Activated gamma-delta T cell treated with Interleukin-2 at 50 U/mL for 16 hours (primary cell): ENCODE measurements around the gene SSBP3.
"Not testable (repeated sequence)": the region's sequence is repeated elsewhere in the genome, so short reads cannot be mapped to it uniquely, and the experiment has no call there.

ENCODE experiments used
- DNase-seq: peaks from one replicate; pipeline ENCODE4 v3.0.0-alpha.2; 2020

SSBP3 gene

GRCh38 chr1:54406339-54407153 lies at the start of gene SSBP3:
TSS of gene SSBP3 (minus strand) at chr1:54406394.
- DNase-seq: peak; percentile 90

GRCh38 chr1:54453509-54453908 lies 47.3 kb upstream of the SSBP3 start:
- DNase-seq: no peak

- no peak for DNase-seq
Observed at GRCh38 chr1:54453022-54453421, 46.8 kb upstream of the SSBP3 start.

- DNase-seq: not testable (repeated sequence)
Observed at GRCh38 chr1:54449431-54449830, 43.2 kb upstream of the SSBP3 start.

- not testable (repeated sequence) for DNase-seq
Observed at GRCh38 chr1:54448801-54449200, 42.6 kb upstream of the SSBP3 start.

GRCh38 chr1:54447081-54447480 lies 40.9 kb upstream of the SSBP3 start:
- DNase-seq: not testable (repeated sequence)

GRCh38 chr1:54442185-54442584 lies 36.0 kb upstream of the SSBP3 start:
- no peak for DNase-seq

GRCh38 chr1:54439550-54440223 lies 33.5 kb upstream of the SSBP3 start:
- DNase-seq: no peak

GRCh38 chr1:54437783-54438182 lies 31.6 kb upstream of the SSBP3 start:
- no peak for DNase-seq

GRCh38 chr1:54436826-54437225 lies 30.6 kb upstream of the SSBP3 start:
- no peak for DNase-seq

- no peak for DNase-seq
Observed at GRCh38 chr1:54429838-54430237, 23.6 kb upstream of the SSBP3 start.

- DNase-seq: no peak
Observed at GRCh38 chr1:54428837-54429518, 22.8 kb upstream of the SSBP3 start.

- no peak for DNase-seq
Observed at GRCh38 chr1:54425152-54425584, 19.0 kb upstream of the SSBP3 start.

GRCh38 chr1:54424398-54424797 lies 18.2 kb upstream of the SSBP3 start:
- DNase-seq: no peak

- no peak for DNase-seq
Observed at GRCh38 chr1:54421101-54421504, 14.9 kb upstream of the SSBP3 start.

GRCh38 chr1:54418598-54418997 lies 12.4 kb upstream of the SSBP3 start:
- not testable (repeated sequence) for DNase-seq

- no peak for DNase-seq
Observed at GRCh38 chr1:54417123-54417522, 10.9 kb upstream of the SSBP3 start.

GRCh38 chr1:54416435-54416834 lies 10.2 kb upstream of the SSBP3 start:
- no peak for DNase-seq

- no peak for DNase-seq
Observed at GRCh38 chr1:54415991-54416390, 9.8 kb upstream of the SSBP3 start.

GRCh38 chr1:54415533-54415932 lies 9.3 kb upstream of the SSBP3 start:
- no peak for DNase-seq

GRCh38 chr1:54413732-54414131 lies 7.5 kb upstream of the SSBP3 start:
- no peak for DNase-seq

GRCh38 chr1:54413295-54413694 lies 7.1 kb upstream of the SSBP3 start:
- DNase-seq: no peak

GRCh38 chr1:54410359-54410758 lies 4.2 kb upstream of the SSBP3 start:
- no peak for DNase-seq
